Neural crest cell (in vitro differentiated cells): ENCODE measurements around the gene ALG12. TPM values are rescaled to one million over a fixed set of nuclear protein-coding genes. Genes with fewer than 3 reads are reported as not detected.
A peak's percentile ranks its signal among the peaks of the same experiment; 100 is the strongest.

Experiments
- DNase-seq: peaks from one replicate; pipeline ENCODE4 v3.0.0; 2021; ENCODE audit warnings: low read depth, mixed read lengths, low spot score
- H3K27ac Mint-ChIP-seq: one replicate; pipeline ENCODE4 v1.8.0; 2021; ENCODE audit warnings: mild to moderate bottlenecking, mixed read lengths; ENCODE audit not compliant: unreplicated experiment
- H3K27me3 Mint-ChIP-seq: 2 replicates; pipeline ENCODE4 v1.8.0; 2021; ENCODE audit warnings: low read depth, mild to moderate bottlenecking, mixed read lengths
- H3K36me3 Mint-ChIP-seq: 2 replicates; pipeline ENCODE4 v1.8.0; 2021; ENCODE audit warnings: low read depth, mild to moderate bottlenecking, mixed read lengths
- H3K4me1 Mint-ChIP-seq: 2 replicates; pipeline ENCODE4 v1.8.0; 2021; ENCODE audit warnings: mixed read lengths
- H3K4me3 Mint-ChIP-seq: one replicate; pipeline ENCODE4 v1.8.0; 2021; ENCODE audit warnings: mild to moderate bottlenecking, mixed read lengths
- H3K9me3 Mint-ChIP-seq: 2 replicates; pipeline ENCODE4 v1.8.0; 2021; ENCODE audit warnings: mixed read lengths
- total RNA-seq: library from RNA; stranded (reverse); gene quantifications from 2 replicates; pipeline ENCODE4 v1.2.1, GENCODE V29; 2021
- TF ChIP-seq, protein P1 (sequence below): fragments of 200-600 bp; sonication (generic); conservative IDR thresholded peaks from 2 replicates; pipeline ENCODE4 v1.5.0; 2021; ENCODE audit warnings: antibody characterized with exemption, mild to moderate bottlenecking

Gene ALG12
- total RNA-seq, 1 donor from 2014 or later: 21.2 TPM

GRCh38 chr22:49951986-49952896 lies 34.0 kb upstream of the ALG12 start:
- peak overlapping the region; percentile 27 for H3K27ac Mint-ChIP-seq
- TF ChIP-seq, protein P1, sequence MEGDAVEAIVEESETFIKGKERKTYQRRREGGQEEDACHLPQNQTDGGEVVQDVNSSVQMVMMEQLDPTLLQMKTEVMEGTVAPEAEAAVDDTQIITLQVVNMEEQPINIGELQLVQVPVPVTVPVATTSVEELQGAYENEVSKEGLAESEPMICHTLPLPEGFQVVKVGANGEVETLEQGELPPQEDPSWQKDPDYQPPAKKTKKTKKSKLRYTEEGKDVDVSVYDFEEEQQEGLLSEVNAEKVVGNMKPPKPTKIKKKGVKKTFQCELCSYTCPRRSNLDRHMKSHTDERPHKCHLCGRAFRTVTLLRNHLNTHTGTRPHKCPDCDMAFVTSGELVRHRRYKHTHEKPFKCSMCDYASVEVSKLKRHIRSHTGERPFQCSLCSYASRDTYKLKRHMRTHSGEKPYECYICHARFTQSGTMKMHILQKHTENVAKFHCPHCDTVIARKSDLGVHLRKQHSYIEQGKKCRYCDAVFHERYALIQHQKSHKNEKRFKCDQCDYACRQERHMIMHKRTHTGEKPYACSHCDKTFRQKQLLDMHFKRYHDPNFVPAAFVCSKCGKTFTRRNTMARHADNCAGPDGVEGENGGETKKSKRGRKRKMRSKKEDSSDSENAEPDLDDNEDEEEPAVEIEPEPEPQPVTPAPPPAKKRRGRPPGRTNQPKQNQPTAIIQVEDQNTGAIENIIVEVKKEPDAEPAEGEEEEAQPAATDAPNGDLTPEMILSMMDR: no peak

GRCh38 chr22:49951678-49951985 lies 33.4 kb upstream of the ALG12 start:
- H3K27me3 Mint-ChIP-seq: no peaks in the 10 kb centered on the region

More at GRCh38 chr22:49951986-49952896, 34.0 kb upstream of the ALG12 start:
- Mint-ChIP-seq H3K36me3 (no peaks in the 10 kb centered on the region), H3K27me3 (no peaks in the 10 kb centered on the region), H3K4me3 (no peak overlapping the region), H3K9me3 (no peaks in the 10 kb centered on the region), H3K4me1 (peaks cover 4% of the 10 kb centered on the region)
- no peak for DNase-seq

DNA sequence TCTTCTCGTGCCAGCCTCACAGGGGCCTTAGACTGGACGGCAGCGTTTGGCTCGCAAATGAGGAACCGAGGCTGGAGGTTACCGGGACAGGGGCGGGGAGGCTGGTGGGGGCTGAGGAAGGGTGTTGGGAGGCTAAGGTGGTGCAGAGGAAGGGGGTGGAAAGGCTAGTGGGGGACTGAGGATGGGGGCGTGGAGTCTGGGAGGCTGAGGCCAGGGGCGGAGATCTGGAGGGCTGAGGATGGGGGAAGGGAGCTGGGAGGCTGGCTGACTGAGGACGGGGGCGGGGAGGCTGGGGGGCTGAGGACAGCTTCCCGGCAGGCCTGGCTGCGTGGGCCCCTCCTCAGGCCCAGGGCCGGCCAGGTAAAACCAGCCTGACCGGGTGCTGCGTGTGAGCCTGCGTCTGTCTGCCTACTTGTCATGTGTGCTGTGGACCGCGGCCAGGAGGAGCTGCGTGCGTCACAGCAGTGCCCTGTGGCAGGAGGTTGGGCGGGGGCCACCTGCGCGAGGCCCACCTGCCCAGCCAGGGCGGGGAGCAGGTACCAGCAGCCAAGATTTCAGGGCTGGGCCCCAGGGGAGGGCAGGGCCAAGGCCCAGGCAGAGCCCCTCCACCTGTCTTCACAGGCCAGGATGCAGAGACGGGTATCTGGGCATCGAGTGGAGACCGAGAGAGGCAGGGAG lies 32.9 kb upstream of the ALG12 start:
- no peaks in the 10 kb centered on the region for H3K27me3 Mint-ChIP-seq
- H3K36me3 Mint-ChIP-seq: no peaks in the 10 kb centered on the region
- no peak overlapping the region for H3K4me3 Mint-ChIP-seq
- TF ChIP-seq, protein P1: no peak
- H3K27ac Mint-ChIP-seq: no peak overlapping the region
- H3K4me1 Mint-ChIP-seq: peaks cover 14% of the 10 kb centered on the region
- no peaks in the 10 kb centered on the region for H3K9me3 Mint-ChIP-seq
- DNase-seq: no peak

More at GRCh38 chr22:49951678-49951985, 33.4 kb upstream of the ALG12 start:
- Mint-ChIP-seq H3K9me3 (no peaks in the 10 kb centered on the region), H3K4me3 (no peak overlapping the region), H3K36me3 (no peaks in the 10 kb centered on the region), H3K27ac (no peak overlapping the region), H3K4me1 (peaks cover 9% of the 10 kb centered on the region)
- DNase-seq: no peak
- TF ChIP-seq, protein P1: no peak

DNA sequence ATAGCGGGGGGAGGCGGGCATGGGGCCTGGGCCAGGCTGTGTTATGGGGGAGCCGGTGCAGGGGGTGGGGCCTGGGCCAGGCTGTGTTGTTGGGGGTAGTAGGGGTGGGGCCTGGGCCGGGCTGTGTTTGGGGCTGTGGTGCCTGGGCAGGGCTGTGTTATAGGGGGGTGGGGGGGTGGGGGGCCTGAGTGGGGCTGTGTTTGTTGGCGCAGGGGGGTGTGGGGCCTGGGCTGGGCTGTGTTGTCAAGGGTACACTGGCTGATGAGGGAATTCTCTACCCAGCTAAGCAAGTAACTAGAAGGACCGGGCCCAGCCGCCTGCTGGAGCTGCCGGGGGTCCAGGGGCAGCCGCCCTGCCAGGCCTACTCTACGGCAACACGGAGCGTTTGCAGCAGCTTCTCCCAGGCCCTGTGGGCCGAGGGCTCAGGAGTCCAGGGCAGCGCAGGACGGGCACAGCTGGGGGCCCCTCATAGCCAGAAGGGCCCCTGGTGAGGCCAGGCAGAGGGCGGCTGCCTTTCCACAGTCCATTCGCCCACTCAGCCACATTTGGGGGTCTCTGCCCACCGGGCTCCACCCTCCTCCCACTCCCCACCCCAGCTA lies 32.3 kb upstream of the ALG12 start:
- no peak overlapping the region for H3K4me3 Mint-ChIP-seq
- H3K4me1 Mint-ChIP-seq: peaks cover 17% of the 10 kb centered on the region
- no peak overlapping the region for H3K27ac Mint-ChIP-seq
- no peaks in the 10 kb centered on the region for H3K27me3 Mint-ChIP-seq
- TF ChIP-seq, protein P1: no peak
- no peaks in the 10 kb centered on the region for H3K36me3 Mint-ChIP-seq
- no peak for DNase-seq
- H3K9me3 Mint-ChIP-seq: no peaks in the 10 kb centered on the region

DNA sequence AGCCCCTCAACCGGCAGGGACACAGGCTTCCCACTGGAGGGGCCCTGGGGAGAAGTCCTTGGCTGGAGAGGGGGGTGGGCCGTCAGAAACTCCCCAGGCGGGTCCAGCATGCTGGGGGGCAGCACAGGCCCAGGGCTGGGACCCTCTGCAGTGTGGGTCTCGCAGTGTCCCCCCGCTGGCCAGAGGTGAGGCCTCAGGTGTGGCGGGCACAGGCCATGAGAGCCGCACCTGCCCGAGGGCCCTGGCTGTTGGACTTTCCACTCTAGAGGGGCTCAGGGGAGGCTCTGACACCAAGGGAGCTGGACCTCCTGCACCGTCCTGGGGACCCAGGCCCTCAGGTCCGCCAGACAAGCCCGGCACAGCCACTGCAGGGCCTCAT lies 31.7 kb upstream of the ALG12 start:
- Mint-ChIP-seq H3K4me3 (no peak overlapping the region), H3K27ac (no peak overlapping the region)

More for the DNA sequence above, 31.7 kb upstream of the ALG12 start:
- TF ChIP-seq, protein P1: no peak
- Mint-ChIP-seq H3K27me3 (no peaks in the 10 kb centered on the region), H3K36me3 (no peaks in the 10 kb centered on the region), H3K4me1 (peaks cover 18% of the 10 kb centered on the region), H3K9me3 (no peaks in the 10 kb centered on the region)
- DNase-seq: no peak
